T-cell (primary cell): ENCODE results near the gene NEURL1B. TPM values are rescaled to one million over a fixed set of nuclear protein-coding genes. Genes with fewer than 3 reads are reported as not detected.
"Not testable (repeated sequence)": the region's sequence is repeated elsewhere in the genome, so short reads cannot be mapped to it uniquely, and the experiment has no call there.

Experiments
- ATAC-seq, 4 experiments: fragments of 200-7000 bp in 3 of 4; fragments of 150-1000 bp in 1 of 4; cut with Tn5 transposase; replicated peaks in 1 of 4; 1 replicate in 3 of 4; 2 replicates in 1 of 4; pipeline ENCODE4 v1.10.0; 2021; ENCODE audit warnings: moderate library complexity in 3 of 4, mild to moderate bottlenecking in 2 of 4, moderate number of reproducible peaks in 1 of 4
- CTCF ChIA-PET, 2 donors: fragments of 300-600 bp; sonication (Branson Sonifier 250); formaldehyde crosslinking; loops; one replicate each; lab custom pipeline; 2022; ENCODE audit warnings: antibody characterized with exemption in 2 of 2; lab: Charles Lee
- POLR2A ChIA-PET, 2 donors: fragments of 300-600 bp; sonication (Branson Sonifier 250); formaldehyde crosslinking; loops; one replicate each; lab custom pipeline; 2022; ENCODE audit warnings: antibody characterized with exemption in 2 of 2; lab: Charles Lee
- DNase-seq, 35 experiments: peaks; one replicate each; pipeline versions ENCODE4 v3.0.0 to v3.0.0-alpha.2; 2013 to 2023
- H3K27ac ChIP-seq: one replicate; pipeline ENCODE4 v1.5.1; 2013; ENCODE audit warnings: low read length
- H3K27me3 ChIP-seq, 2 experiments: replicated peaks in 1 of 2; 1 replicate in 1 of 2; 2 replicates in 1 of 2; pipeline versions ENCODE4 v1.6.1 to v1.7.0; 2013; ENCODE audit warnings: low read length in 1 of 2, mixed read lengths in 1 of 2; ENCODE audit not compliant: control insufficient read depth in 2 of 2, insufficient read depth in 2 of 2; ENCODE audit errors: extremely low read depth in 1 of 2
- H3K36me3 ChIP-seq, 2 donors: 1 replicate in 1 of 2; 2 replicates in 1 of 2; pipeline versions ENCODE4 v1.6.1 to v1.7.0; 2013; ENCODE audit warnings: low read length in 1 of 2; ENCODE audit not compliant: control insufficient read depth in 2 of 2, insufficient read depth in 1 of 2; ENCODE audit errors: extremely low read depth in 1 of 2
- H3K4me1 ChIP-seq, 2 experiments: 1 replicate in 1 of 2; 2 replicates in 1 of 2; pipeline versions ENCODE4 v1.6.1 to v1.7.0; 2013; ENCODE audit warnings: low read length in 2 of 2, mixed read lengths in 1 of 2; ENCODE audit not compliant: insufficient read depth in 2 of 2, control insufficient read depth in 1 of 2; ENCODE audit errors: extremely low read depth in 1 of 2
- H3K4me3 ChIP-seq, 2 donors: 1 replicate in 1 of 2; 2 replicates in 1 of 2; pipeline versions ENCODE4 v1.5.1 to v1.7.0; 2013; ENCODE audit warnings: mild to moderate bottlenecking in 2 of 2, low read length in 1 of 2, moderate library complexity in 1 of 2; ENCODE audit not compliant: control insufficient read depth in 1 of 2; ENCODE audit errors: extremely low read depth in 1 of 2
- H3K9me3 ChIP-seq: 2 replicates; pipeline ENCODE4 v1.7.0; 2013
- H3K27ac Mint-ChIP-seq, 2 donors: one replicate each; pipeline ENCODE4 v1.8.0; 2020 to 2021; ENCODE audit warnings: mild to moderate bottlenecking in 2 of 2, mixed read lengths in 2 of 2
- H3K27me3 Mint-ChIP-seq, 2 donors: one replicate each; pipeline ENCODE4 v1.8.0; 2021 to 2022; ENCODE audit warnings: mixed read lengths in 2 of 2
- H3K36me3 Mint-ChIP-seq: one replicate; pipeline ENCODE4 v1.8.0; 2021; ENCODE audit warnings: mixed read lengths
- H3K4me1 Mint-ChIP-seq, 3 donors: one replicate each; pipeline ENCODE4 v1.8.0; 2020 to 2022; ENCODE audit warnings: mixed read lengths in 3 of 3, mild to moderate bottlenecking in 1 of 3
- H3K4me3 Mint-ChIP-seq, 3 donors: one replicate each; pipeline ENCODE4 v1.8.0; 2020 to 2022; ENCODE audit warnings: mild to moderate bottlenecking in 3 of 3, mixed read lengths in 3 of 3, moderate library complexity in 3 of 3
- H3K9me3 Mint-ChIP-seq, 3 donors: one replicate each; pipeline ENCODE4 v1.8.0; 2020 to 2022; ENCODE audit warnings: mixed read lengths in 3 of 3
- whole genome bisulfite sequencing: methylation state at CpG from one replicate; pipeline ENCODE4 v1.1.5; 2013; ENCODE audit warnings: missing lambda C conversion rate; ENCODE audit not compliant: insufficient coverage; 5-methylcytosine and 5-hydroxymethylcytosine counted together
- total RNA-seq, 35 experiments: library from RNA in 6 of 35; stranded (reverse) in 6 of 35; fragments of 120-200 nt in 1 of 35; gene quantifications; one replicate each; pipeline versions ENCODE4 v1.2.1 to v1.2.4 and lab custom pipeline; 2013 to 2026

Gene NEURL1B
- total RNA-seq, 5 donors from 2014 or later (not counting 1 experiment from before 2014, with no cell fraction given): 0.07 to 0.64 (median 0.20) TPM

GRCh38 chr5:172648013-172648381 is 6.9 kb downstream of the NEURL1B start:
- no peak overlapping the region for H3K4me3 Mint-ChIP-seq
- DNase-seq: no peak
- ATAC-seq: no peak
- Histone ChIP-seq H3K27me3 (peaks cover 0 to 9% of the 10 kb centered on the region in 2 experiments), H3K27ac (no peak overlapping the region), H3K36me3 (no peaks in the 10 kb centered on the region), H3K9me3 (no peaks in the 10 kb centered on the region), H3K4me1 (no peaks in the 10 kb centered on the region), H3K4me3 (no peak overlapping the region)
- 90% methylated on average over 6 of the region's 7 CpGs for WGBS
- ChIA-PET CTCF (no interaction called here), POLR2A (no interaction called here)
- H3K27ac Mint-ChIP-seq: no peak overlapping the region
- H3K9me3 Mint-ChIP-seq: no peaks in the 10 kb centered on the region
- H3K36me3 Mint-ChIP-seq: no peaks in the 10 kb centered on the region
- H3K4me1 Mint-ChIP-seq: no peaks in the 10 kb centered on the region
- H3K27me3 Mint-ChIP-seq: peaks cover 8 to 11% of the 10 kb centered on the region in 2 donors

GRCh38 chr5:172648755-172649154 is 7.7 kb downstream of the NEURL1B start:
- no peak overlapping the region for H3K27ac Mint-ChIP-seq
- ATAC-seq (no peak), DNase-seq (no peak)
- peaks cover 3 to 4% of the 10 kb centered on the region in 2 donors for H3K27me3 Mint-ChIP-seq
- CTCF ChIA-PET: no interaction called here
- Histone ChIP-seq H3K4me1 (no peaks in the 10 kb centered on the region), H3K9me3 (no peaks in the 10 kb centered on the region), H3K4me3 (no peak overlapping the region), H3K36me3 (no peaks in the 10 kb centered on the region), H3K27me3 (peaks cover 0 to 5% of the 10 kb centered on the region in 2 experiments), H3K27ac (no peak overlapping the region)
- H3K9me3 Mint-ChIP-seq: no peaks in the 10 kb centered on the region
- POLR2A ChIA-PET: no interaction called here
- H3K4me3 Mint-ChIP-seq: no peak overlapping the region
- 90% methylated on average over 3 of the region's 3 CpGs for WGBS
- H3K36me3 Mint-ChIP-seq: no peaks in the 10 kb centered on the region
- H3K4me1 Mint-ChIP-seq: no peaks in the 10 kb centered on the region

- H3K4me1 ChIP-seq, H3K27me3 Mint-ChIP-seq, POLR2A ChIA-PET, H3K4me3 ChIP-seq, H3K4me3 Mint-ChIP-seq, H3K27ac ChIP-seq, ATAC-seq, H3K36me3 Mint-ChIP-seq, CTCF ChIA-PET, H3K9me3 ChIP-seq, DNase-seq, H3K36me3 ChIP-seq, H3K4me1 Mint-ChIP-seq, H3K27ac Mint-ChIP-seq: not testable (repeated sequence)
- WGBS: no CpG with 5 or more reads among the region's 13 CpGs
- H3K27me3 ChIP-seq: peaks cover 0 to 22% of the 10 kb centered on the region in 2 experiments
- H3K9me3 Mint-ChIP-seq: peaks cover 4 to 14% (median 13%) of the 10 kb centered on the region in 3 donors
These were observed 15.4 kb downstream of the NEURL1B start for GRCh38 chr5:172656496-172656895.

- H3K36me3 ChIP-seq, H3K4me3 ChIP-seq, DNase-seq, H3K4me1 ChIP-seq, H3K27ac ChIP-seq, H3K27ac Mint-ChIP-seq, CTCF ChIA-PET, POLR2A ChIA-PET, ATAC-seq, H3K4me1 Mint-ChIP-seq, H3K4me3 Mint-ChIP-seq, H3K27me3 Mint-ChIP-seq, H3K9me3 ChIP-seq, H3K36me3 Mint-ChIP-seq: not testable (repeated sequence)
- peaks cover 4 to 14% (median 13%) of the 10 kb centered on the region in 3 donors for H3K9me3 Mint-ChIP-seq
- peaks cover 0 to 22% of the 10 kb centered on the region in 2 experiments for H3K27me3 ChIP-seq
- 92% methylated on average over 9 of the region's 17 CpGs for WGBS
These were observed 16.6 kb downstream of the NEURL1B start for GRCh38 chr5:172657524-172658233.

- no peak for DNase-seq
- Mint-ChIP-seq H3K9me3 (peaks cover 4 to 14% (median 13%) of the 10 kb centered on the region in 3 donors), H3K27me3 (no peaks in the 10 kb centered on the region), H3K27ac (no peak overlapping the region), H3K36me3 (no peaks in the 10 kb centered on the region), H3K4me1 (no peaks in the 10 kb centered on the region), H3K4me3 (no peak overlapping the region)
- WGBS: 67% methylated on average over 5 of the region's 8 CpGs
- no peaks in the 10 kb centered on the region for H3K4me1 ChIP-seq
- H3K9me3 ChIP-seq: no peaks in the 10 kb centered on the region
- H3K27ac ChIP-seq: no peak overlapping the region
- no peak for ATAC-seq
- no peaks in the 10 kb centered on the region for H3K36me3 ChIP-seq
- ChIA-PET CTCF (no interaction called here), POLR2A (no interaction called here)
- peaks cover 0 to 22% of the 10 kb centered on the region in 2 experiments for H3K27me3 ChIP-seq
- H3K4me3 ChIP-seq: no peak overlapping the region
These were observed 17.3 kb downstream of the NEURL1B start for GRCh38 chr5:172658391-172658790.

GRCh38 chr5:172658961-172659501 is 18.0 kb downstream of the NEURL1B start:
- H3K27me3 ChIP-seq: peaks cover 0 to 22% of the 10 kb centered on the region in 2 experiments
- peaks cover 4 to 14% (median 13%) of the 10 kb centered on the region in 3 donors for H3K9me3 Mint-ChIP-seq
- ChIA-PET CTCF (no interaction called here), POLR2A (no interaction called here)
- no peaks in the 10 kb centered on the region for H3K36me3 Mint-ChIP-seq
- H3K27me3 Mint-ChIP-seq: no peaks in the 10 kb centered on the region
- no peaks in the 10 kb centered on the region for H3K36me3 ChIP-seq
- H3K9me3 ChIP-seq: no peaks in the 10 kb centered on the region
- no peak for ATAC-seq
- no peaks in the 10 kb centered on the region for H3K4me1 Mint-ChIP-seq
- no peak overlapping the region for H3K27ac Mint-ChIP-seq
- H3K27ac ChIP-seq: no peak overlapping the region
- H3K4me3 Mint-ChIP-seq: no peak overlapping the region
- no peak overlapping the region for H3K4me3 ChIP-seq
- 87% methylated on average over 6 of the region's 7 CpGs for WGBS
- H3K4me1 ChIP-seq: no peaks in the 10 kb centered on the region
- no peak for DNase-seq
